GM12878 (cell line): ENCODE measurements around the gene TTLL4.

Experiments used
- ATF3 ChIP-seq: IDR thresholded peaks from 2 replicates; pipeline ENCODE4 v1.6.1; 2011; ENCODE audit warnings: low read depth, mild to moderate bottlenecking, low read length, moderate library complexity, borderline replicate concordance; ENCODE audit errors: extremely low read depth
- BRCA1 ChIP-seq: IDR thresholded peaks from 2 replicates; pipeline ENCODE4 v1.6.1; 2011; ENCODE audit warnings: low read depth, low read length, improper control_type of control experiment
- CEBPB ChIP-seq, 2 experiments: fragments of 150-350 bp in 1 of 2; IDR thresholded peaks; 2 replicates each; pipeline ENCODE4 v1.6.1; 2012 to 2014; ENCODE audit warnings: low read depth in 2 of 2, low read length in 2 of 2, borderline replicate concordance in 1 of 2, inconsistent platforms in 1 of 2
- CREB1 ChIP-seq: IDR thresholded peaks from 2 replicates; pipeline ENCODE4 v1.6.1; 2012; ENCODE audit warnings: low read depth, mild to moderate bottlenecking, inconsistent platforms
- CTCF ChIP-seq, 3 experiments: IDR thresholded peaks in 2 of 3; conservative IDR thresholded peaks in 1 of 3; 2 replicates each; pipeline ENCODE4 v1.5.1; 2011; ENCODE audit warnings: low read depth in 3 of 3, low read length in 3 of 3, mild to moderate bottlenecking in 3 of 3, control low read depth in 2 of 3, moderate library complexity in 2 of 3, inconsistent platforms in 1 of 3, mixed read lengths in 1 of 3; ENCODE audit not compliant: control insufficient read depth in 2 of 3, insufficient read depth in 1 of 3; ENCODE audit errors: extremely low read depth in 1 of 3
- JUND ChIP-seq: IDR thresholded peaks from 2 replicates; pipeline ENCODE4 v1.6.1; 2012; ENCODE audit warnings: low read depth, mild to moderate bottlenecking, low read length, improper control_type of control experiment, moderate library complexity
- RCOR1 ChIP-seq: conservative IDR thresholded peaks from 2 replicates; pipeline ENCODE4 v1.6.1; 2012; ENCODE audit warnings: low read depth, low read length, improper control_type of control experiment
- SKIL ChIP-seq: fragments of 450-650 bp; IDR thresholded peaks from 2 replicates; pipeline ENCODE4 v1.6.1; 2017; ENCODE audit warnings: mild to moderate bottlenecking, low read depth, inconsistent platforms; ENCODE audit not compliant: poor library complexity, severe bottlenecking
- TARDBP ChIP-seq: IDR thresholded peaks from 2 replicates; pipeline ENCODE4 v1.6.1; 2016; ENCODE audit warnings: borderline replicate concordance

GRCh38 chr2:218773881-218774280, 63.2 kb downstream of the TTLL4 start:
- no peak for TF ChIP-seq BRCA1
- no peak for TF ChIP-seq SKIL
- no peak for TF ChIP-seq JUND
- TF ChIP-seq CTCF (IDR thresholded peaks at IDR 0.05 in 2 of 3, conservative IDR thresholded peaks at IDR 0.05 in 1 of 3; ENCODE audit: control insufficient read depth in 2 of 3, extremely low read depth in 1 of 3, insufficient read depth in 1 of 3, low read depth in 3 of 3, low read length in 3 of 3), result no peak
- no peak for TF ChIP-seq ATF3
- TF ChIP-seq RCOR1, result no peak
- no peak for TF ChIP-seq CEBPB (IDR thresholded peaks at IDR 0.05; ENCODE audit: borderline replicate concordance in 1 of 2, low read depth in 2 of 2, low read length in 2 of 2)
- no peak for TF ChIP-seq CREB1
- TF ChIP-seq TARDBP, result no peak
